GM18519 (cell line): ENCODE data around the gene GLI1.
A peak's percentile ranks its signal among the peaks of the same experiment; 100 is the strongest.
"Not testable (repeated sequence)": the region's sequence is repeated elsewhere in the genome, so short reads cannot be mapped to it uniquely, and the experiment has no call there.

Source experiments
- ATAC-seq: cut with Tn5 transposase; IDR thresholded peaks from one replicate; pipeline ENCODE4 v1.9.1; 2021; ENCODE audit warnings: mild to moderate bottlenecking, moderate library complexity; ENCODE audit not compliant: unreplicated experiment, low FRiP score

Gene GLI1

DNA sequence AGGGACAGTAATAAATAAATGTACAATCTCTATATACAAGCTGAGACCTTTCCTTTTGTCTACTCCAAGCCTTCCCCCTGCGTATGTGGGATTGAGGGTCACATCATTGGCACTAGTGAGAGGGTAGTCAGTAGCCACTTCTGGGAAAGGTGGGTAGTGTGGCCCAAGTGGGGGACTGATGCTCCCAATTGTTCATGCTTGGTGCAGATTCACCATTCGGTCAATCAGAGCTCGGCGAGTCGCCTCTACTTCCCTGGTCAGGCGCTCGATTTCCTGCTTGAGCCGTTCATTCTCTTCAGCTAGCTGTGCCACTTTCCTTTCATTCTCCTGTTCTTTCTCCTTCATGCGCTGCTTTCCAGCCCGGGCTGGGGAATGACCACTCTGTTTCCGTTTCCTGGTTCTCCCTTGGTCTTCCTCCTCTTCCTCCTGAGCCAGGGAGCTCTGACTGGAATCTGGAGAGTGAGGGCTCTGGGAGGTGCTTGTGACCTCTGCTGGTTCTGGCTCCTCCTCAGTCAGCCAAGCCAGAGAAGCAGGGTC is 57.1 kb downstream of the GLI1 start:
- ATAC-seq: no peak

DNA sequence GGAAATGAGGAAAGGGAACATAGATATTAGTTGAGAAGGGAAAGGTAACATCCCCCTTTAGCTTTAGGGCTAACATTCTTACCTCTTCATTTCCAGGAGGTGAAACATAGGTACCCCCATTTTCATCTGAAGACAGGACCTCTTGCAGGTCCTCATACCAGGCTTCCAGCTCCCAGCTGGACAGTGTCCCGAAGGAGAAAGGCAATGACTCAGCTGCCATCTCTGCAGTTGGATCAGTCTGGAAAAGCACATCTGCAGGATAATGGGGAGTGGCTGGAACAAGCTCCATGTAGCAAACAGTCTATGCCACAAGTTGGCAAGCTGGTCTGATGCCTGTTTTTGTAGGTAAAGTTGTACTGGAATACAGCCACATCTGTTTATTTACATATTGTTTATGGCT is 57.6 kb downstream of the GLI1 start:
- ATAC-seq: no peak

GRCh38 chr12:57517718-57518117 is 58.1 kb downstream of the GLI1 start:
- not testable (repeated sequence) for ATAC-seq

DNA sequence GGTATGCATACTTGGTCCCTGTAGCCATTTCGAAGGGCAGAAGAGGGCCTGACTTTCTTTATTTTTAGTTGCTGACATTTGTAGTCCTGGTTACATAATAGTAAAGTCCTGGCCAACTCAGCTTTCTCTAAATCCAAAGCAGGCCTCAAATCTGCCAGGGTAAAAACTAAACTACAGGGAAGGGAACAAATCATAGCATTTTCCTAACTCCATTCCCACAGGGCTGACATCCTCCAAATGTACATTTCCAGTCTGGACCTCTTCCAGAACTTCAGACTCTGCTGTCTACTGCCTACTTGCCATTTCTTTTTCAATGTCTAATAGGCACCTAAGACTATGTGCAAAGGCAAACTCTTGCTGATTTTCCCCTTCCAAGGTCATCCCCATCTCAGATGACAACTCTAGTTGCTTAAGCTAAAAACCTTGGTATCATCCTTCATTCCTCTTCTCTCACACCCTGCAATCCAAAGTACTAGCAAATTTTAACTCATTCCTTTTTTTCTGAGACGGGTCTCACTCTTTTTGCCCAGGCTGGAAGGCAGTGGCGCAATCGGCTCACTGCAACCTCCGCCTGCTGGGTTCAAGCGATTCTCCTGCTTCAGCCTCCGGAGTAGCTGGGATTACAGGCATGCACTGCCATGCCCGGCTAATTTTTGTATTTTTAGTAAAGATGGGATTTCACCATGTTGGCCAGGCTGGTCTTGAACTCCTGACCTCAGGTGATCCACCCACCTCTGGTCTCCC is 58.8 kb downstream of the GLI1 start:
- no peak for ATAC-seq

DNA sequence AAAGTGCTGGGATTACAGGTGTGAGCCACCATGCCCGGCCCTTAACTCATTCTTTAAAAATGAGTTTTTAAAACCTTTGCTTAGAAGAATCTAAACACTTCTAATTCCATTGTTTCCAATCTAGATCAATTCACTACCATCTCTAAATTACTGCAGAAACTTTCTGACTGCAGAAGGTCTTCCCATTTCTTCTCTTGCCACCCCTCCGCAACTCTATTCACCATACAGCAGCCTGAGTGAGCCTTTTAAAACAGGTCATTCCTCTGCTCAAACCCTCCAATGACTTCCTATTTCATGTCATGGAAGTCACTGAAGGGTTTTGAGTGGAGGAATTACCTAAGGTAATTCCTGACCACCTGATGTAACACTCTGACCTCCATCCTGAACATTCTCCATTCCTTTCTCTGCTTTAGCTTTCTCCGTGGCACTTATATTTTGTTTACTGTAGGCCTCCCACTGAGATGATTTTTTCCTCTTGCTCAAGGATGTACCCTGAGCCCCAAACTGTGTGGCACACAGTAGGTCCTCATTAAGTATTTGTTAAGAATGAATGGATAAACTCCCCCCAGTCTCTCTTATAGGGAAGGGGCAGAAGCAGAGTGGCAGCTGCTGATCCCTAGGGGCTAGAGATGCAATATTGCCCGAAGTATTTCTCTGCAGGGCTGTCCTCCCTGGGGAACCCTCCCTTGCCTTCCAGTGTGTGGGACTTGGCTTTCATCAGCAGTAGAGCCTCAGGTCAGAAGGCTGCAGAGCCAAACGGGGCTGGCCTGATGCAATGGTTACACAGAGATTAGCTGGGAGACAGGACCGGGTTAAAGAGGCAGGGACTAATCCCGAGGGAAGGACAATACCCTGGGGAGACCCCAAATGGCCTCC is 59.6 kb downstream of the GLI1 start:
- ATAC-seq: no peak

DNA sequence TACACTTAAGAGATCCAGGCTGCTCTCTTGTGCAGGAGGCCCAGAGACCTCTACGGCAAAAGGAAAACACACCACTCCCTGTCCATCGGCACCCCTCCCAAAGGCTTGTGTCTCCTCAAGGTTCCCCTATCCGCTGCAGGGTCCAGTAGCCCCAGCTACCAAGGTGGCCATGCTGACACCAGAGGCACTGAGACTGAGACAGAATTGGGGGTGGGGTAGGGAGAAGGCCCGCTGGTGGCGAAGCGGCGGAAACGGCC is 60.1 kb downstream of the GLI1 start:
- no peak for ATAC-seq

DNA sequence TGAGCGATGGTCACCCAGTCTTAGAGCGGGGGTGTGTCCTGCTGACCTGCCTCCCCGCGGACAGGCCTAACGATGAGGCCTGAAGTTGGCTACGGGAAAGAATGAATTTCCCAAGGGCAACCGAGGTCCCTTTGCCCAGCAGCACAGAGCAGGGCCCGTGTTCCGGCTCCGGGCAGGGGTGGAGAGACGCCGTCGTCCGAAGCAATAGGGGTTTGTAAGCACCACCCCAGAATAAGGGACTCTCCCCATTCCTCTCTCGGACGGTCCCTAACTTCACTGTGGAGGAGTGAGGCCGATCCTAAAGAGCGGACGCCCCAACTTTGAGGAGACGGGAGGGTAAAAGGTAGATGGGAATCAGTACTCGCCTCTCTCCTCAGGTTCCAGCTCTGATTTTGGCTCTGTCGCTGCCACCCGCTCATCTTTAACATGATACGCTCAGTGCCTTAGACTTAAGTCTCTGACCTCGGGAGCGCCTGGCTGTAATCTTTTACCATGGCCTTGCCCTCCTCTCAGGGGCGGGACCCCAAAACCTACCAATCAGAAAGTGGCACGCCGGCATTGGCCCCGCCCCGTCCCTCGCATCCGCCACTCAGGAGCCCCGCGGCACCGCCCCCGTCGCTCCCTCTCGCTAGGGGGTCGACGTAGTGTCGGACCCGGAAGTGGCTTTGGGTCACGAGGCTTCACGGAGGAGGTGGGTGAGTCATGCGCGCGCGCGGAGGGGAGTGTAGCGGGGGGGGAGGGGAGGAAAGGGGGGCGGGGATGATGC is 60.7 kb downstream of the GLI1 start, which contains the start of gene DDIT3:
Gene DDIT3, minus strand, starts transcription at position 462 of the 766 bp plus-strand sequence. CDS start 3,108 bp downstream, outside the sequence.
- peak; percentile 48 for ATAC-seq

- no peak for ATAC-seq
Observed at GRCh38 chr12:57521525-57522010, 62.0 kb downstream of the GLI1 start.
